VCaP (cell line): Measurements from ENCODE around the gene CDH6.

Source experiments
- H3K27ac ChIP-seq: fragments of 450-650 bp; 2 replicates; pipeline ENCODE4 v1.5.1; 2017
- TF ChIP-seq, protein P1 (sequence below): fragments of 450-650 bp; conservative IDR thresholded peaks from 2 replicates; pipeline ENCODE4 v1.5.1; 2017; ENCODE audit warnings: mild to moderate bottlenecking, moderate library complexity

The CDH6 gene

DNA sequence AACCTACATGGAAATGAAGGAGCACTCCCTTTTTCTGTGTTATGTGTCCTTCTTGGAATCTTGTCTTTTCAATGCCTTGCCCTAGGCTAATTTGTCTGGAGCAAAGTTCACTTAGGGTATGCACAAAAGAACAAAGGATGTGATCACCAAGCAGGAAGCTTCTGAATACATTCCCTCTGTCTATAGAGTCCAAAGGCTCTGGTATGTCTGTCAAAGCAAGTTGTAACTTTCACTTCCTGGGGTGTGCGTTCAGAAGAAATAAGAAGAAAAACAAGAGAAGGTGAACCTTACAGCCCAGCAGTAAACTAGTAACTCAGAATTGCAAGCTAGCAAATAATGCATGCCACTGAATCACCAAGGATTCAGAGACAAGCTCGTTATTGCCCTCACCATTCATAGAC is 31.7 kb upstream of the CDH6 start:
- TF ChIP-seq, protein P1, sequence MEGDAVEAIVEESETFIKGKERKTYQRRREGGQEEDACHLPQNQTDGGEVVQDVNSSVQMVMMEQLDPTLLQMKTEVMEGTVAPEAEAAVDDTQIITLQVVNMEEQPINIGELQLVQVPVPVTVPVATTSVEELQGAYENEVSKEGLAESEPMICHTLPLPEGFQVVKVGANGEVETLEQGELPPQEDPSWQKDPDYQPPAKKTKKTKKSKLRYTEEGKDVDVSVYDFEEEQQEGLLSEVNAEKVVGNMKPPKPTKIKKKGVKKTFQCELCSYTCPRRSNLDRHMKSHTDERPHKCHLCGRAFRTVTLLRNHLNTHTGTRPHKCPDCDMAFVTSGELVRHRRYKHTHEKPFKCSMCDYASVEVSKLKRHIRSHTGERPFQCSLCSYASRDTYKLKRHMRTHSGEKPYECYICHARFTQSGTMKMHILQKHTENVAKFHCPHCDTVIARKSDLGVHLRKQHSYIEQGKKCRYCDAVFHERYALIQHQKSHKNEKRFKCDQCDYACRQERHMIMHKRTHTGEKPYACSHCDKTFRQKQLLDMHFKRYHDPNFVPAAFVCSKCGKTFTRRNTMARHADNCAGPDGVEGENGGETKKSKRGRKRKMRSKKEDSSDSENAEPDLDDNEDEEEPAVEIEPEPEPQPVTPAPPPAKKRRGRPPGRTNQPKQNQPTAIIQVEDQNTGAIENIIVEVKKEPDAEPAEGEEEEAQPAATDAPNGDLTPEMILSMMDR = no peak
- H3K27ac ChIP-seq = no peak overlapping the region

GRCh38 chr5:31165729-31166128 is 27.8 kb upstream of the CDH6 start:
- H3K27ac ChIP-seq = no peak overlapping the region
- TF ChIP-seq, protein P1 = no peak

GRCh38 chr5:31169379-31169778 is 24.1 kb upstream of the CDH6 start:
- TF ChIP-seq, protein P1 = no peak
- H3K27ac ChIP-seq = no peak overlapping the region

- H3K27ac ChIP-seq = no peak overlapping the region
- TF ChIP-seq, protein P1 = no peak
Measured at GRCh38 chr5:31172881-31173280, 20.6 kb upstream of the CDH6 start.

- no peak overlapping the region for H3K27ac ChIP-seq
- TF ChIP-seq, protein P1 = no peak
Measured at GRCh38 chr5:31173614-31174013, 19.9 kb upstream of the CDH6 start.

- H3K27ac ChIP-seq = no peak overlapping the region
- TF ChIP-seq, protein P1 = no peak
Measured at GRCh38 chr5:31181376-31181987, 12.0 kb upstream of the CDH6 start.

DNA sequence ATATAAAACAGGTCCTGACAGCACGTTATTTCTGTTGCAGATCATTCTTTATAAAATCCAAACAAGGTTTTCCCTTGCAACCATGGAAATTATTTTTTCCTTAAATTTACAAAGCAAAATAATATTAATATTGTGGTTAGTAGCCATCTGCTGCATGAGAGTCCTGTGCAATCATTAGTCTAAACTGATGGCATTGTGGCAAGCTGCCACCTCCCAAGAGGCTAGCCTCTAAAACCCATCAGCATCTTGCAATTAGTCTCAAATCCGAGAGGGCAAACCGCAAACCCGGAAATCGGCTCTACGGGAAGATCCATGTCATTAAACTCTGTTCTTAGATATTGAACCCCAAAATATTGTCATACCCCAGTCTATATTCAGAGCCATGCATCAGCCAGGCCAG is 11.3 kb upstream of the CDH6 start:
- H3K27ac ChIP-seq = no peak overlapping the region
- TF ChIP-seq, protein P1 = no peak
